Naive thymus-derived CD8-positive, alpha-beta T cell (primary cell): ENCODE results near the gene KRT79. TPM values are rescaled to one million over a fixed set of nuclear protein-coding genes. Genes with fewer than 3 reads are reported as not detected.
"Not testable (repeated sequence)": the region's sequence is repeated elsewhere in the genome, so short reads cannot be mapped to it uniquely, and the experiment has no call there.

Experiments
- ATAC-seq, 2 donors: fragments of 150-1000 bp; cut with Tn5 transposase in 1 of 2; sonication (Bioruptor Pico), chemical (Tn5 transposase) in 1 of 2; 1 replicate in 1 of 2; 2 replicates in 1 of 2; pipeline ENCODE4 v1.10.0; 2021; ENCODE audit warnings: mild to moderate bottlenecking in 2 of 2, moderate library complexity in 2 of 2
- POLR2A ChIA-PET: fragments of 350-600 bp; sonication (Branson Sonifier 250); formaldehyde crosslinking; loops from one replicate; lab custom pipeline; 2021; ENCODE audit warnings: antibody characterized with exemption; lab: Charles Lee
- DNase-seq, 10 donors: peaks; one replicate each; pipeline versions ENCODE4 v3.0.0 to v3.0.0-alpha.2; 2020 to 2022
- H3K27ac Mint-ChIP-seq, 10 donors: one replicate each; pipeline ENCODE4 v1.8.0; 2020 to 2022; ENCODE audit warnings: mild to moderate bottlenecking in 10 of 10, mixed read lengths in 10 of 10, moderate library complexity in 4 of 10, inconsistent platforms in 1 of 10
- H3K27me3 Mint-ChIP-seq, 5 donors: one replicate each; pipeline ENCODE4 v1.8.0; 2021 to 2022; ENCODE audit warnings: mixed read lengths in 5 of 5
- H3K36me3 Mint-ChIP-seq, 3 donors: one replicate each; pipeline ENCODE4 v1.8.0; 2020 to 2022; ENCODE audit warnings: mixed read lengths in 3 of 3, mild to moderate bottlenecking in 2 of 3, inconsistent platforms in 1 of 3
- H3K4me1 Mint-ChIP-seq, 4 donors: one replicate each; pipeline ENCODE4 v1.8.0; 2021 to 2022; ENCODE audit warnings: mixed read lengths in 4 of 4
- H3K4me3 Mint-ChIP-seq, 10 donors: one replicate each; pipeline ENCODE4 v1.8.0; 2020 to 2022; ENCODE audit warnings: mild to moderate bottlenecking in 10 of 10, mixed read lengths in 10 of 10, moderate library complexity in 6 of 10, inconsistent platforms in 1 of 10
- H3K9me3 Mint-ChIP-seq, 9 donors: one replicate each; pipeline ENCODE4 v1.8.0; 2020 to 2022; ENCODE audit warnings: mixed read lengths in 9 of 9, mild to moderate bottlenecking in 3 of 9, inconsistent platforms in 1 of 9, moderate library complexity in 1 of 9
- polyA plus RNA-seq, 3 donors: library from polyadenylated mRNA; unstranded; fragments of 300-500 nt; fragmentation: Illumina TruSeq; gene quantifications; one replicate each; pipeline ENCODE4 v1.2.3, GENCODE V29; 2021
- total RNA-seq, 8 experiments: library from RNA in 2 of 8; stranded (reverse) in 2 of 8; gene quantifications; one replicate each; pipeline ENCODE4 v1.2.3 and lab custom pipeline; 2021 to 2026

Gene KRT79
- not detected for total RNA-seq
- polyA plus RNA-seq = not detected
- total RNA-seq (lab: John Stamatoyannopoulos, UW) = 0 to 2.2 (median 1.1) reads per million in 6 experiments

- Mint-ChIP-seq H3K36me3 (no peaks in the 10 kb centered on the region), H3K27me3 (no peaks in the 10 kb centered on the region), H3K9me3 (no peaks in the 10 kb centered on the region), H3K27ac (peak within 1 kb of the TSS in 7 of 10 donors; percentile 11 to 90 (median 78)), H3K4me1 (peaks cover 23 to 46% (median 35%) of the 10 kb centered on the region in 4 donors), H3K4me3 (no peak within 1 kb of the TSS)
- DNase-seq (no peak), ATAC-seq (no peak)
- POLR2A ChIA-PET = interaction anchor here (0.6 to 1.5 kb wide), 2 partner anchors 46 to 167 kb away, joined by 5 to 6 read pairs; no protein-coding TSS in a partner anchor
These were observed at the start of gene KRT79 for GRCh38 chr12:52833922-52834726. KRT79 (minus strand) TSS chr12:52834311; CDS start chr12:52834260, 51 bp downstream.

DNA sequence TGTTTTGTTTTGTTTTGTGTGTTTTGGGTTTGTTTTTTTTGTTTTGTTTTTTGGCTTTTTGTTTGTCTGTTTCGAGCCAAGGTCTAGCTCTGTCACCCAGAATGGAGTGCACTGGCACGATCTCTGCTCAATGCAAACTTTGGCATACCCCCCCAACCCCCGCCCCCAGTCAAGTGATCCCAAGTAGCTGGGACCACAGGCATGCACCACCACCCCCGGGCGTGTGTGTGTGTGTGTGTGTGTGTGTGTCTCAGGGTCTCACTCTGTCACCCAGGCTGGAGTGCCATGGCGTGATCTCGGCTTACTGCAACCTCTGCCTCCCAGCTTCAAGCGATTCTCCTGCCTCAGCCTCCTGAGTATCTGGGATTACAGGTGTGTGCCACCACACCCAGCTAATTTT lies 46.4 kb upstream of the KRT79 start:
- not testable (repeated sequence) for H3K36me3 Mint-ChIP-seq, ATAC-seq, DNase-seq, H3K9me3 Mint-ChIP-seq
- peaks cover 3 to 18% (median 15%) of the 10 kb centered on the region in 5 donors for H3K27me3 Mint-ChIP-seq
- peaks cover 2 to 18% (median 10%) of the 10 kb centered on the region in 4 donors for H3K4me1 Mint-ChIP-seq
- H3K27ac Mint-ChIP-seq = peak overlapping the region in 1 of 10 donors; percentile 43
- peak overlapping the region in 5 of 10 donors; percentile 32 to 73 (median 69) for H3K4me3 Mint-ChIP-seq
- POLR2A ChIA-PET = interaction anchor here (0.6 to 2.1 kb wide), 6 partner anchors 53 to 344 kb away, joined by 4 to 12 read pairs (median 6); no protein-coding TSS in a partner anchor

GRCh38 chr12:52879394-52880351 lies 45.6 kb upstream of the KRT79 start:
- Mint-ChIP-seq H3K27me3 (peaks cover 3 to 19% (median 15%) of the 10 kb centered on the region in 5 donors), H3K36me3 (no peaks in the 10 kb centered on the region), H3K4me3 (peak overlapping the region; percentile 54 to 73 (median 66)), H3K4me1 (peaks cover 2 to 22% (median 14%) of the 10 kb centered on the region in 4 donors), H3K27ac (peak overlapping the region in 2 of 10 donors; percentile 43 to 62), H3K9me3 (no peaks in the 10 kb centered on the region)
- ATAC-seq (peak; percentile 97 to 98), DNase-seq (peak; percentile 54 to 83 (median 68))
- POLR2A ChIA-PET = interaction anchor here (0.9 to 2.1 kb wide), 5 partner anchors 54 to 299 kb away, joined by 4 to 12 read pairs (median 5); no protein-coding TSS in a partner anchor

GRCh38 chr12:52878507-52879393 lies 44.6 kb upstream of the KRT79 start:
- peaks cover 5 to 31% (median 19%) of the 10 kb centered on the region in 4 donors for H3K4me1 Mint-ChIP-seq
- peak overlapping the region in 4 of 10 donors; percentile 60 to 69 (median 63) for H3K4me3 Mint-ChIP-seq
- no peak for DNase-seq
- H3K36me3 Mint-ChIP-seq = no peaks in the 10 kb centered on the region
- peaks cover 3 to 23% (median 15%) of the 10 kb centered on the region in 5 donors for H3K27me3 Mint-ChIP-seq
- no peaks in the 10 kb centered on the region for H3K9me3 Mint-ChIP-seq
- no peak for ATAC-seq
- POLR2A ChIA-PET = interaction anchor here (1.5 to 2.1 kb wide), 2 partner anchors 293 to 296 kb away, joined by 7 to 12 read pairs; no protein-coding TSS in a partner anchor
- H3K27ac Mint-ChIP-seq = peak overlapping the region in 1 of 10 donors; percentile 3

GRCh38 chr12:52877242-52877641 lies 43.1 kb upstream of the KRT79 start:
- ATAC-seq = no peak
- Mint-ChIP-seq H3K27ac (peak overlapping the region in 2 of 10 donors; percentile 7 to 35), H3K4me1 (peaks cover 9 to 43% (median 28%) of the 10 kb centered on the region in 4 donors), H3K36me3 (no peaks in the 10 kb centered on the region), H3K9me3 (no peaks in the 10 kb centered on the region), H3K4me3 (no peak overlapping the region), H3K27me3 (peaks cover 3 to 23% (median 15%) of the 10 kb centered on the region in 5 donors)
- DNase-seq = no peak
- POLR2A ChIA-PET = interaction anchor here (1.1 kb wide), 1 partner anchor 292 kb away, joined by 3 read pairs; no protein-coding TSS in a partner anchor

DNA sequence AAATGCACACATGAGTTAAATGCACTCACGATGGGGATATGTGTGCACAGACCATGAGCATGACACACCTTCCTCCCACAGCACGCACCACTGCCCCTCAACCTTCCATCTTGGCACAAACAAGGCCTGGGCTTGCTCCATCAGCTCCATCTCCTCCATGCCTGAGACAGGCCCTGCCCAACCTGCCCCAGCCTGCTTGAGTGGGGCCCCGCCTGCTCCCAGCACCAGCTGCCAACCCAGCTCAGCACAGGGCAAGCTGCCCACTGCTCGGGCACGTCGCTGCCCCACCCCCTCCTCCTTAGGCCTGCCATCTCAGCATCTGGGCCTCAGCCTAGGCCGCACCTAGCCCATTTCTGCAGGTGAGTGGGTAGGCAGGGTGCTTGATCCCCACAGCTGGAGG lies 42.3 kb upstream of the KRT79 start:
- POLR2A ChIA-PET = interaction anchor here (0.6 kb wide), 1 partner anchor 636 kb away, joined by 3 read pairs; no protein-coding TSS in a partner anchor
- ATAC-seq (no peak), DNase-seq (no peak)
- H3K9me3 Mint-ChIP-seq = no peaks in the 10 kb centered on the region
- peaks cover 2 to 22% (median 11%) of the 10 kb centered on the region in 5 donors for H3K27me3 Mint-ChIP-seq
- peaks cover 9 to 43% (median 32%) of the 10 kb centered on the region in 4 donors for H3K4me1 Mint-ChIP-seq
- H3K27ac Mint-ChIP-seq = no peak overlapping the region
- no peaks in the 10 kb centered on the region for H3K36me3 Mint-ChIP-seq
- H3K4me3 Mint-ChIP-seq = peak overlapping the region in 1 of 10 donors; percentile 62

DNA sequence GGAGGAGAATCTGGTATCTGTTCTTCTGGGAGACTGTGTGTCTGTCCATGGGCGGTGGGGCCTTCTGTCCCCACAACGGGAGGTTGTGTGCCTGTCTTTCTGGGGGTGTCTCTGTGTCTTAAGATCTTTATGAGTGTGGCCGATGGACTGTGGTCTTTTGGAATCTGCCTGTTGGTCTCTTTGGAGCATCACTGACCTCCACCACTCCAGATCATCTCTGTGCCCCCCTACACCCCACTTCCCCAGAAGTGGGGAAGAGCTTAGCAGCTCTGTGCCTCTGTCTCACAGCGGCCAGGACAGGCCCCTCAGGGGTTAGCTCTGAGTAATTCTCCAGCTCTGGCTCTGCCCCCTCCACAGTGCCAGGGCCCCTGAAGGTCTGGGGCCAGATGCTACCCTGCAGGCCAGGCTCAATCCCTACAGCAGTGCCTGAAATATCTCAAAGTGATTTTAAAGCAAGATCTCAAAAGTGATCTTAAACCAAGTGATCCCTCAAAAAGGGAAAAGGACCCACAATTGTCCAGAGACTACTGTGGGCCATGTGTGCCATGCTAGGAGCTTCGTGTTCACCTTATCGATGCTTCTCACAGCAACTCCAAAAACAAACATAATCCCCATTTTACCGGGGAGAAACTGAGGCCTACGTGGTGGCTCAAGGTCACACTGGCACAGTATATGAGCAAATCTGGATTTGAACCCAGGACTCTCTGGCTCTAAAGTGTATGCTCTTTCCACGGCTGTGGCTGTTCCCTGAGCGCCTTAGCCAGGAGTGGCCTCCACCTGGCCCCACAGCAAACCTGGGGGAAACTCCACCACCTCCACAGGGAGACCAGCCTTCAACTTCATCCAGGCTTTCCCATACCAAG lies 40.7 kb upstream of the KRT79 start:
- peaks cover 0 to 17% (median 3%) of the 10 kb centered on the region in 5 donors for H3K27me3 Mint-ChIP-seq
- H3K36me3 Mint-ChIP-seq = no peaks in the 10 kb centered on the region
- POLR2A ChIA-PET = interaction anchor here (0.9 kb wide), 1 partner anchor 287 kb away, joined by 3 read pairs; no protein-coding TSS in a partner anchor
- ATAC-seq = no peak
- peak overlapping the region in 9 of 10 donors; percentile 28 to 90 (median 74) for H3K27ac Mint-ChIP-seq
- peaks cover 12 to 50% (median 35%) of the 10 kb centered on the region in 4 donors for H3K4me1 Mint-ChIP-seq
- no peak for DNase-seq
- peak overlapping the region; percentile 72 to 84 (median 80) for H3K4me3 Mint-ChIP-seq
- no peaks in the 10 kb centered on the region for H3K9me3 Mint-ChIP-seq

DNA sequence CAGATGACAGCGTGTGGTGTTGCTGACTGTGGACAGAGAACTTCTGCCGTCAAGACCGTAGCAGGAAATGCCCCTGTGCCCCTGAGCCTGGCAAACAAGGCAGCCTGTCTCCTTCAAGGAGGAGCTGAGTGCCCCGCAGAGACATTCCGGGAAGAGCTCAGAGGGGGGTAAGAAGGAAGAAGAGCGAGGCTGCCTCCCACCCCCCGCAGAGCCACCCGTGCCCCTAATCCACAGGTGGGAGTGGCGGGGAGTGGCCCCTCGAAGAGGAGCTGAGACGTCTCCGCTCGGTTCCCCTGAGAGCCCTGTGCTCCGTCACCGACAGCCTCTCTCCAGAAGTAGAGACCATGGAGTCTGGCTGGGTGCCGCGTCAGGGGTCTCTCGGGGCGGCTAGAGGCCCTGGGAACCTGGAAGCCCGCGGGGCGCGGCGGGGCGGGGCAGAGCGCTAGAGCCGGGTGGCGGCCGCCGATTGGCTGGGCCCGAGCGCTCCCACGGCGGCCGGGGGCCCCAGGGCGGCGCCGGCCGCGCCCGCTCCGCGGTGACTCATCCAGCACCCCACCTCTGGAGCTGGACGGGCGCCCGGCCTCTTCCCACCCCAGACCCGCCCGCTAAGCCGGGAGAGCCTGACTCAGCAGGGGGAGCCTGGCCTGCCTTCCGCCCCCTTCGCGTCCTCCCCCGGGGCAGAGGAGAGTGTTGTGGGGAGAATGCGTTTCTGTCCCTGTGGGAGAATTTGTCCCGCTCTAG lies 39.9 kb upstream of the KRT79 start:
- H3K9me3 Mint-ChIP-seq = no peaks in the 10 kb centered on the region
- peak overlapping the region; percentile 76 to 87 (median 83) for H3K4me3 Mint-ChIP-seq
- peak overlapping the region; percentile 45 to 92 (median 80) for H3K27ac Mint-ChIP-seq
- no peaks in the 10 kb centered on the region for H3K36me3 Mint-ChIP-seq
- POLR2A ChIA-PET = interaction anchor here (0.5 to 0.9 kb wide), 4 partner anchors 37 to 1656 kb away, joined by 3 read pairs; partner anchors contain the start of gene POU6F1
- ATAC-seq = peak; percentile 47 to 81
- peaks cover 0 to 17% (median 1%) of the 10 kb centered on the region in 5 donors for H3K27me3 Mint-ChIP-seq
- DNase-seq = peak; percentile 16 to 71 (median 40)
- peaks cover 14 to 52% (median 34%) of the 10 kb centered on the region in 4 donors for H3K4me1 Mint-ChIP-seq

DNA sequence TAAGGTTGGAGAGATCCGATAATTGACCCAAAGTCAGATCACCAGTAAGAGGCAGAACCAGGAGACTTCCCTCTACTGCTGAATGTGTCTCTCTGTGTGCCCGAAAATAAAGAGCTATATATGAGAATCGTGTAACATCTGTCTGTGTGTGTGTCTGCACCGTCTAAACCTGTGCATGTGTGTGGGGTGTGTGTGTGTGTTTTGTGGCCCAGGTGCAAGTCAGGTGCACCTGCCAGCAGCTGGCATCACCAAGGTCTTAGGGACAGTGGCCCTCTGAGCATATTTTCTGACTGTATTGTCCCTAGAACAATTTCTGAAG lies 39.4 kb upstream of the KRT79 start:
- Mint-ChIP-seq H3K4me3 (peak overlapping the region; percentile 75 to 87 (median 82)), H3K36me3 (no peaks in the 10 kb centered on the region), H3K4me1 (peaks cover 16 to 58% (median 37%) of the 10 kb centered on the region in 4 donors), H3K27ac (peak overlapping the region; percentile 45 to 92 (median 80)), H3K27me3 (peaks cover 0 to 17% (median 1%) of the 10 kb centered on the region in 5 donors), H3K9me3 (no peaks in the 10 kb centered on the region)
- POLR2A ChIA-PET = interaction anchor here (0.7 to 0.8 kb wide), 2 partner anchors 37 to 291 kb away, joined by 3 read pairs; no protein-coding TSS in a partner anchor
- DNase-seq (no peak), ATAC-seq (peak in 1 of 2 donors; percentile 3)
